GM18507 (cell line): ENCODE results near the gene CSMD2.

Source experiments
- DNase-seq: peaks from one replicate; pipeline ENCODE4 v3.0.0; 2011; ENCODE audit warnings: low read depth; ENCODE audit not compliant: insufficient read length; ENCODE audit errors: extremely low spot score
- FAIRE-seq: peaks from 2 replicates; lab custom pipeline; 2011; peaks lifted over from hg19 to GRCh38; lab: Jason Lieb, UNC

CSMD2 gene

GRCh38 chr1:33931111-33931475 lies 233.9 kb downstream of the CSMD2 start:
- no peak for DNase-seq
- no peak for FAIRE-seq

GRCh38 chr1:33930346-33931110 lies 234.5 kb downstream of the CSMD2 start:
- no peak for FAIRE-seq
- no peak for DNase-seq

- DNase-seq, result no peak
- FAIRE-seq, result no peak
Observed at GRCh38 chr1:33928251-33928650, 236.8 kb downstream of the CSMD2 start.

GRCh38 chr1:33927721-33928120 lies 237.3 kb downstream of the CSMD2 start:
- DNase-seq (no peak), FAIRE-seq (no peak)

- no peak for FAIRE-seq
- no peak for DNase-seq
Observed at GRCh38 chr1:33925586-33925985, 239.4 kb downstream of the CSMD2 start.

GRCh38 chr1:33921281-33921680 lies 243.7 kb downstream of the CSMD2 start:
- DNase-seq, result no peak
- FAIRE-seq, result no peak

- no peak for FAIRE-seq
- no peak for DNase-seq
Observed at GRCh38 chr1:33918368-33918767, 246.7 kb downstream of the CSMD2 start.

GRCh38 chr1:33916786-33917185 lies 248.2 kb downstream of the CSMD2 start:
- no peak for DNase-seq
- no peak for FAIRE-seq

GRCh38 chr1:33914531-33914930 lies 250.5 kb downstream of the CSMD2 start:
- DNase-seq, result no peak
- FAIRE-seq, result no peak

- no peak for FAIRE-seq
- no peak for DNase-seq
Observed at GRCh38 chr1:33908324-33908956, 256.6 kb downstream of the CSMD2 start.

GRCh38 chr1:33906156-33906555 lies 258.9 kb downstream of the CSMD2 start:
- DNase-seq (no peak), FAIRE-seq (no peak)

- DNase-seq (no peak), FAIRE-seq (no peak)
Observed at GRCh38 chr1:33905241-33905640, 259.8 kb downstream of the CSMD2 start.

GRCh38 chr1:33903210-33903589 lies 261.8 kb downstream of the CSMD2 start:
- DNase-seq (peak; percentile 30), FAIRE-seq (no peak)

- DNase-seq (no peak), FAIRE-seq (peak; percentile 92)
Observed at GRCh38 chr1:33902486-33903209, 262.4 kb downstream of the CSMD2 start.

GRCh38 chr1:33899746-33900145 lies 265.3 kb downstream of the CSMD2 start:
- DNase-seq (no peak), FAIRE-seq (no peak)

- DNase-seq, result no peak
Observed at GRCh38 chr1:33898881-33899280, 266.1 kb downstream of the CSMD2 start.

GRCh38 chr1:33898406-33898805 lies 266.6 kb downstream of the CSMD2 start:
- FAIRE-seq (no peak), DNase-seq (no peak)

More at GRCh38 chr1:33898881-33899280, 266.1 kb downstream of the CSMD2 start:
- no peak for FAIRE-seq

GRCh38 chr1:33897092-33897725 lies 267.8 kb downstream of the CSMD2 start:
- FAIRE-seq (no peak), DNase-seq (no peak)

- FAIRE-seq (no peak), DNase-seq (no peak)
Observed at GRCh38 chr1:33895976-33896375, 269.1 kb downstream of the CSMD2 start.

- FAIRE-seq (no peak), DNase-seq (no peak)
Observed at GRCh38 chr1:33895396-33895795, 269.6 kb downstream of the CSMD2 start.
